ENCODE measurements around the gene SERPINA1. TPM values are rescaled to one million over a fixed set of nuclear protein-coding genes. Genes with fewer than 3 reads are reported as not detected.

The SERPINA1 gene
- total and polyA plus RNA-seq, 2 donors (not counting 1 experiment from before 2014, with no cell fraction given) = 0.69 to 6.8 TPM

DNA sequence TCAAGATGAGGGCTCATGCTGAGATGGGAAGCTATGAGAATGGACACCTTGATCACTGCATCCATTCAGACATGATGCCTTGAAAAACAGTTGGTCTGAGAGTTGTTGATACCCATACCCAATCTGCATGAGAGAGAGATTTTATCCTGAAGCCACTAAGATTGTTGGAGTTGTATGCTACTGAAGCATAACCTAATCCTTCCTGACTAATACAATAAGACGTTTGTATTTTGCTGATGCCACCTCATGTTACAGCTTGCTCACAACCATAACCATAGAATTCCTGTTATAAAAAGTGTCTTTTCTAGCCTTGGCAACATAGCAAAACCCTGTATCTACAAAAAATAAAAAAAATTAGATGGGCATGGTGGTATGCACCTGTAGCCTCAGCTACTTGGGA is 12.7 kb upstream of the SERPINA1 start:
- POLR2A ChIA-PET = no interaction called here
- Histone ChIP-seq H3K4me1 (ENCODE audit: control insufficient read depth in 2 of 2, insufficient read depth in 2 of 2, low read length in 2 of 2) (no peaks in the 10 kb centered on the region), H3K9ac (ENCODE audit: low read length) (no peak overlapping the region), H3K9me3 (ENCODE audit: control extremely low read depth in 1 of 3, control insufficient read depth in 2 of 3, insufficient read depth in 1 of 3, low read length in 2 of 3) (no peaks in the 10 kb centered on the region), H3K4me2 (replicated peaks; ENCODE audit: low read depth, low read length, poor library complexity, severe bottlenecking) (no peak overlapping the region), H3K36me3 (replicated peaks in 1 of 2; ENCODE audit: control extremely low read depth in 1 of 2, control insufficient read depth in 1 of 2, extremely low read depth in 1 of 2, insufficient read depth in 2 of 2, low read length in 1 of 2) (no peaks in the 10 kb centered on the region), H3K4me3 (ENCODE audit: control extremely low read depth in 1 of 5, extremely low read depth in 1 of 5, insufficient read depth in 1 of 5, low read depth in 2 of 5, low read length in 4 of 5) (no peak overlapping the region), H3K27ac (ENCODE audit: low read length in 2 of 2) (no peak overlapping the region), H2AFZ (ENCODE audit: insufficient read depth, low read depth, low read length, poor library complexity, severe bottlenecking) (no peak overlapping the region), H4K20me1 (ENCODE audit: control insufficient read depth, insufficient read depth, low read length, poor library complexity, severe bottlenecking) (no peaks in the 10 kb centered on the region), H3K27me3 (replicated peaks in 1 of 4; ENCODE audit: control extremely low read depth in 1 of 4, control insufficient read depth in 3 of 4, insufficient read depth in 4 of 4, low read length in 3 of 4) (peaks cover 0 to under 1% (median 0%) of the 10 kb centered on the region in 4 experiments), H3K79me2 (ENCODE audit: control insufficient read depth, insufficient read depth, low read length) (no peaks in the 10 kb centered on the region)
- ATAC-seq (ENCODE audit: low read depth) = no peak
- Mint-ChIP-seq H3K4me3 (no peak overlapping the region), H3K4me1 (no peaks in the 10 kb centered on the region), H3K27ac (no peak overlapping the region), H3K27me3 (peaks cover 17% of the 10 kb centered on the region), H3K9me3 (ENCODE audit: insufficient read depth) (peaks cover 2% of the 10 kb centered on the region)
- CTCF ChIA-PET = no interaction called here
- WGBS (ENCODE audit: insufficient coverage) = no CpG with 5 or more reads among the region's 1 CpG
- intact Hi-C loops (cut with micrococcal nuclease) = no loop called here
- TF ChIP-seq EZH2 (IDR thresholded peaks at IDR 0.05; ENCODE audit: borderline replicate concordance, insufficient read depth, low read depth, low read length, poor library complexity, severe bottlenecking) = no peak
- TF ChIP-seq, protein P1, sequence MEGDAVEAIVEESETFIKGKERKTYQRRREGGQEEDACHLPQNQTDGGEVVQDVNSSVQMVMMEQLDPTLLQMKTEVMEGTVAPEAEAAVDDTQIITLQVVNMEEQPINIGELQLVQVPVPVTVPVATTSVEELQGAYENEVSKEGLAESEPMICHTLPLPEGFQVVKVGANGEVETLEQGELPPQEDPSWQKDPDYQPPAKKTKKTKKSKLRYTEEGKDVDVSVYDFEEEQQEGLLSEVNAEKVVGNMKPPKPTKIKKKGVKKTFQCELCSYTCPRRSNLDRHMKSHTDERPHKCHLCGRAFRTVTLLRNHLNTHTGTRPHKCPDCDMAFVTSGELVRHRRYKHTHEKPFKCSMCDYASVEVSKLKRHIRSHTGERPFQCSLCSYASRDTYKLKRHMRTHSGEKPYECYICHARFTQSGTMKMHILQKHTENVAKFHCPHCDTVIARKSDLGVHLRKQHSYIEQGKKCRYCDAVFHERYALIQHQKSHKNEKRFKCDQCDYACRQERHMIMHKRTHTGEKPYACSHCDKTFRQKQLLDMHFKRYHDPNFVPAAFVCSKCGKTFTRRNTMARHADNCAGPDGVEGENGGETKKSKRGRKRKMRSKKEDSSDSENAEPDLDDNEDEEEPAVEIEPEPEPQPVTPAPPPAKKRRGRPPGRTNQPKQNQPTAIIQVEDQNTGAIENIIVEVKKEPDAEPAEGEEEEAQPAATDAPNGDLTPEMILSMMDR (IDR thresholded peaks at IDR 0.05) = no peak
- no peak for DNase-seq

DNA sequence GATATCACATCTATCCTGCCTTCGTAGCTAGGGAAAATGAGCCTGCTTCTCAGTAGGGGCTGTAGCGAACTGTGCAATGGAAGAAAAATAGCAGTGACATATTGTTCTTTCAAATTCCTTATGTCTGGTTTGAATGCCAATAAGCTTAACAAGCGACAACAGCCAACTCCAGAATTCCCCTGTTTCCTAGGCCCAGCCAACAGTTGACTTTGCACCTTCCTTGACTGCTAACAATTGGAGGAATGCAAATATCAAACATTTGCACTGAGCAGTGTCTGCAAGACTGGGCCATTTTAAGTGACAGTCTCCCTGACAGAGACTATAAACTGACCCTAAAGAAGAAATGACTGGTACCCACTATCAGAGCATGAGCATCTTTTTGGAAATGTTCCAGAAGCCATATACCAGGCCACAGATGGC is 12.0 kb upstream of the SERPINA1 start:
- H3K4me3 ChIP-seq (ENCODE audit: control extremely low read depth in 1 of 5, extremely low read depth in 1 of 5, insufficient read depth in 1 of 5, low read depth in 2 of 5, low read length in 4 of 5) = no peak overlapping the region
- intact Hi-C loops (cut with micrococcal nuclease) = no loop called here
- Mint-ChIP-seq H3K27me3 (peaks cover 17% of the 10 kb centered on the region), H3K9me3 (ENCODE audit: insufficient read depth) (peaks cover 2% of the 10 kb centered on the region), H3K27ac (no peak overlapping the region), H3K4me1 (no peaks in the 10 kb centered on the region), H3K4me3 (no peak overlapping the region)
- no peaks in the 10 kb centered on the region for H3K4me1 ChIP-seq (ENCODE audit: control insufficient read depth in 2 of 2, insufficient read depth in 2 of 2, low read length in 2 of 2)
- 75% methylated on average over 1 of the region's 3 CpGs for WGBS (ENCODE audit: insufficient coverage)
- no peak overlapping the region for H3K27ac ChIP-seq (ENCODE audit: low read length in 2 of 2)
- POLR2A ChIA-PET = no interaction called here
- CTCF ChIA-PET = no interaction called here
- no peak overlapping the region for H3K4me2 ChIP-seq (replicated peaks; ENCODE audit: low read depth, low read length, poor library complexity, severe bottlenecking)
- no peak for DNase-seq
- H4K20me1 ChIP-seq (ENCODE audit: control insufficient read depth, insufficient read depth, low read length, poor library complexity, severe bottlenecking) = no peaks in the 10 kb centered on the region
- no peaks in the 10 kb centered on the region for H3K9me3 ChIP-seq (ENCODE audit: control extremely low read depth in 1 of 3, control insufficient read depth in 2 of 3, insufficient read depth in 1 of 3, low read length in 2 of 3)
- H3K27me3 ChIP-seq (replicated peaks in 1 of 4; ENCODE audit: control extremely low read depth in 1 of 4, control insufficient read depth in 3 of 4, insufficient read depth in 4 of 4, low read length in 3 of 4) = peaks cover 0 to 3% (median 0%) of the 10 kb centered on the region in 4 experiments
- no peaks in the 10 kb centered on the region for H3K36me3 ChIP-seq (replicated peaks in 1 of 2; ENCODE audit: control extremely low read depth in 1 of 2, control insufficient read depth in 1 of 2, extremely low read depth in 1 of 2, insufficient read depth in 2 of 2, low read length in 1 of 2)
- no peak overlapping the region for H2AFZ ChIP-seq (ENCODE audit: insufficient read depth, low read depth, low read length, poor library complexity, severe bottlenecking)
- H3K9ac ChIP-seq (ENCODE audit: low read length) = no peak overlapping the region
- ATAC-seq (ENCODE audit: low read depth) = no peak
- TF ChIP-seq EZH2 (IDR thresholded peaks at IDR 0.05; ENCODE audit: borderline replicate concordance, insufficient read depth, low read depth, low read length, poor library complexity, severe bottlenecking) = no peak
- TF ChIP-seq, protein P1 (IDR thresholded peaks at IDR 0.05) = no peak
- H3K79me2 ChIP-seq (ENCODE audit: control insufficient read depth, insufficient read depth, low read length) = no peaks in the 10 kb centered on the region

Data from B cell (primary cell).